ENCODE measurements around the gene DENND1A. TPM values are rescaled to one million over a fixed set of nuclear protein-coding genes. Genes with fewer than 3 reads are reported as not detected.
"Not testable (repeated sequence)": the region's sequence is repeated elsewhere in the genome, so short reads cannot be mapped to it uniquely, and the experiment has no call there.

Gene DENND1A
- total RNA-seq, 2 donors from 2014 or later: 22.8 to 24.4 TPM

GRCh38 chr9:123753016-123753415 is 176.9 kb downstream of the DENND1A start:
- no peak for DNase-seq (ENCODE audit: low spot score)
- intact Hi-C loops (cut with DNase I): no loop called here

- DNase-seq (ENCODE audit: low spot score): no peak
- intact Hi-C loops (cut with DNase I): no loop called here
Observed at GRCh38 chr9:123749580-123750202, 180.2 kb downstream of the DENND1A start.

DNA sequence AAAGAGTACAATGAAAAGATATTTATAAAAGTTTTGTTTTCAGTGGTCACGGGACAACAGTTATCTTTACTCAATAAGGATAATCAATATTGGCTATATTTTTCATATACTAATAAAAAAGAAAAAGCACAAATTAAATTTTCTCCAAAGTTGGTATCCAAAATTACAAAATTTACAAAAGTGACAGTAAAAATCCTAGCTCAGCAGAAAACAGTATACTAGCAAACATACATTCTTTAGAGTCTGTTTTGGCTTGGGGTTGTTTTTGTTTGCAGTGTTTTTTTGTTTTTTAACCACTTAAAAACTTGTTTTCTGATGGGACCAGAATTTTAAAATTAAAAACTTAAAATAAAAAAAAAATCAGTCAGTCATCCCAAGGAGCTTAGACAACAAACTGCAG is 183.2 kb downstream of the DENND1A start:
- no peak for DNase-seq (ENCODE audit: low spot score)
- intact Hi-C loops (cut with DNase I): no loop called here

DNA sequence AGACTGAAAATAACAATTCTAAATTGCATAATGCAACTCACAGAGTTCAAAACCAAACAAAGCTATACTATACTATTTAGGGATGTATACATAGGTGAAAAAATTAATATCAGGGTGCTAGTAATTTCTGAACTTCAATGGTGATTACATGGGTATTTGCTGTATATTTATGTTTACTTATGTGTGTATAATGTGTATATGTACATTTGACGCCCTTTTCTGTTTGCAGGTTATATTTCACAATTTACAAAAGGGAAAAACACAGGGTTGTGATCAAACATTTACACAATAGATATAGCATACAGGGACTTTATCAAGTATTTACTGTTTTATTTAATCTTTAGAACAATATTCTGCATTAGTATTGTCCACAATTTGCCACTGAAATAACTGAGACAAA is 184.0 kb downstream of the DENND1A start:
- no peak for DNase-seq (ENCODE audit: low spot score)
- intact Hi-C loops (cut with DNase I): no loop called here

- intact Hi-C loops (cut with DNase I): no loop called here
Observed at GRCh38 chr9:123745451-123745850, 184.5 kb downstream of the DENND1A start.

DNA sequence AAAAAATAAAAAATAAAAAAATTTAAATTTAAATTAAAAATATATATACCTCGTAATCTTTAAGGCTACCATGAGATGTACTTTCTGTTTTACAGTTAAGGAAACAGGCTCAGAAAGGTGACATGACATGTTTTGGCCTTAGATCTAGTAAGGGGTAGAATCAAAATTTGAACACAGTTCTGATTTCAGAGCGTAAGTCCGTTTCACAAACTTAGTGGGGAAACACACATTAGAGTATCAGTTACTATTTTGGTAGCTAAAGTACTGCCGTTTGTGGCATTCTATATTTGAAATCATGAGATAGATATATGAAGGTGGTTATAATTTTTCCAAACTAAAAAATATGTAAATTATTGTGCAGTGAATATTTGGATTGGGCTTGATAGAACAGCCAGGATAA is 186.2 kb downstream of the DENND1A start:
- intact Hi-C loops (cut with DNase I): no loop called here
- DNase-seq (ENCODE audit: low spot score): no peak

More at GRCh38 chr9:123745451-123745850, 184.5 kb downstream of the DENND1A start:
- no peak for DNase-seq (ENCODE audit: low spot score)

- intact Hi-C loops (cut with DNase I): no loop called here
- no peak for DNase-seq (ENCODE audit: low spot score)
Observed at GRCh38 chr9:123742009-123742767, 187.7 kb downstream of the DENND1A start.

GRCh38 chr9:123741214-123741613 is 188.7 kb downstream of the DENND1A start:
- intact Hi-C loops (cut with DNase I): no loop called here
- no peak for DNase-seq (ENCODE audit: low spot score)

- intact Hi-C loops (cut with DNase I): no loop called here
- no peak for DNase-seq (ENCODE audit: low spot score)
Observed at GRCh38 chr9:123739902-123740301, 190.0 kb downstream of the DENND1A start.

GRCh38 chr9:123739387-123739786 is 190.5 kb downstream of the DENND1A start:
- no peak for DNase-seq (ENCODE audit: low spot score)
- intact Hi-C loops (cut with DNase I): no loop called here

GRCh38 chr9:123738648-123739047 is 191.3 kb downstream of the DENND1A start:
- intact Hi-C loops (cut with DNase I): no loop called here

GRCh38 chr9:123735376-123735775 is 194.6 kb downstream of the DENND1A start:
- intact Hi-C loops (cut with DNase I): no loop called here
- no peak for DNase-seq (ENCODE audit: low spot score)

More at GRCh38 chr9:123738648-123739047, 191.3 kb downstream of the DENND1A start:
- no peak for DNase-seq (ENCODE audit: low spot score)

- DNase-seq (ENCODE audit: low spot score); intact Hi-C loops (cut with DNase I): not testable (repeated sequence)
Observed at GRCh38 chr9:123728571-123728970, 201.4 kb downstream of the DENND1A start.

DNA sequence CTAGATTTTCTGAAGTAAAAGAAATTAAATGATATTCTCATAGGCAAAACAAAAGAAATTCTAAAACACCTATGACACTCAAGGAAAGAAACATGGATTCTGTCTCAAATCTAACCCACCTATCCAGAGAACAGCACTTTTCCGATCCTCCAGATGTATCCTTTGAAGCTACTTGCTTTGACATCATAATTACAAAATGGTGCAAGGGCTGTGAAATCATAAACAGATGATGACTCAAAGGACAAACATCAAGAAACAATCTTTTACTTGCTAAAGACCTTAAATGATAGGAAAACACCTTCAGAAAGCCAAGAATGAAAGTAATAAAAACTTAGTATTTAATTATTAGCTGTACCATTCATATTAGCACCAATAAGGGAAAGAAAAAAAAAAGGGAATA is 202.6 kb downstream of the DENND1A start:
- intact Hi-C loops (cut with DNase I): no loop called here
- DNase-seq (ENCODE audit: low spot score): no peak

GRCh38 chr9:123725389-123725788 is 204.5 kb downstream of the DENND1A start:
- intact Hi-C loops (cut with DNase I): no loop called here
- DNase-seq (ENCODE audit: low spot score): no peak

DNA sequence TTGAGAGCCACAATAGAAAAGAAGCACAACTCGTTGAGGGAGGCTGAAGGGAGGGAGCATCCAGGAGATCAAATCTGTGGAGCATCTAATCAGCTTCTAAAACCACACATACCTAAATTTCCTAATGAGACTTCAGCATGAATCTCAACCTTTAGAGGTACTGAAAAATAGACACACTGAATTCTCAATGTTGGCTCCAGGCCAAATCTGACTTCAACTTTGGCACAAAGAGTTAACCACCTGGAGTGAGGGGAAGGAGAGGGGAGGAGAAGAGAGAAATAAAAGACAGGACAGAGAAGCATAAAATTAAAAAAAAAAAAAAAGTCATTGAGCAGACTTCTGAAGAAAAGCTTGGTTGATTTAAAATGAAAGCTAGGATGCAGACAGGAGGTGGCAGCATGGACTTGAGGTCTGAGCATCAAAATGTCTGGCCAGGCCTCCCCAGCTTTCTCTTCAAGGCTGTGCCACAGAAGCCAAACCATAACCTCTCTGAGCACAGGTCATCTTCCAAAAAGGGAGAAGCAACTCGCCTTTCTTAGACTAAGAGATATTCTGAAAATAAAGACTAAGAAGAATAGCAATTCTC is 205.6 kb downstream of the DENND1A start:
- DNase-seq (ENCODE audit: low spot score): no peak
- intact Hi-C loops (cut with DNase I): loop anchor here in 1 of 2 donors (1.0 kb wide), 1 partner anchor 30 kb away; no protein-coding TSS in a partner anchor

DNA sequence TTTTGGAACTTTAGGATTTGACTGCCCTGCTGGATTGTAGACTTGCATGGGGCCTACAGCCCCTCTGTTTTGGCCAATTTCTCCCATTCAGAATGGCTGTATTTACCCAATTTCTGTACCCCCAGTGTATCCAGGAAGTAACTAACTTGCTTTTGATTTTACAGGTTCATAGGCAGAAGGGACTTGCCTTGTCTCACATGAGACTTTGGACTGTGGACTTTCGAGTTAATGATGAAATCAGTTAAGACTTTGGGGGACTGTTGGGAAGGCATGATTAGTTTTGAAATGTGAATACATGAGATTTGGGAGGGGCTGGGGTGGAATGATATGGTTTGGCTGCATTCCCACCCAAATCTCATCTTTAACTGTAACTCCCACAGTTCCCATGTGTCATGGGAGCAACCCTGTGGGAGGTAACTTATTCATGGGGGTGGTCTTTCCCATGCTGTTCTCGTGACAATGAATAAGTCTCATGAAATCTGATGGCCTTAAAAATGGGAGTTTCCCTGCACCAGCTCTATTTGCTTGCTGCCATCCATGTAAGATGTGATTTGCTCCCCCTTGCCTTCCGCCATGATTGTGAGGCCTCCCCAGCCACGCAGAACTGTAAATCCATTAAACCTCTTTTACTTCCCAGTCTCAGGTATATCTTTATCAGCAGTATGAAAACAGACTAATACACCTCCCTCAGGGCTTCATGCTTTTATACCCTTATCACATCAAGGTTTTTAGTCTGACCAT is 206.6 kb downstream of the DENND1A start:
- intact Hi-C loops (cut with DNase I): no loop called here
- no peak for DNase-seq (ENCODE audit: low spot score)

DNA sequence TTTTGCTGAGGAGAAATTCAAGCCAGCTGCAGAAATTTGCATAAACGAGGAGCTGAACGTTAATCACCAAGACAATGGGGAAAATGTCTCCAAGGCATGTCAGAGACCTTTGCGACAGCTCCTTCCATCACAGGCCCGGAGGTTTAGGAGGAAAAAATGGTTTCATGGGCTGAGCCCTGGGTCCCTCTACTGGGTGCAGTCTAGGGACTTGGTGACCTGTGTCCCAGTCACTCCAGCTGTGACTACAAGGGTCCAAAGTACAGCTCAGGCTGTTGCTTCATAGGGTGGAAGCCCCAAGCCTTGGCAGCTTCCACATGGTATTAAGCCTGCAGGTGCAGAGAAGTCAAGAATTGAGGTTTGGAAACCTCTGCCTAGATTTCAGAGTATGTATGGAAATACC is 207.5 kb downstream of the DENND1A start:
- DNase-seq (ENCODE audit: low spot score): no peak
- intact Hi-C loops (cut with DNase I): no loop called here

DNA sequence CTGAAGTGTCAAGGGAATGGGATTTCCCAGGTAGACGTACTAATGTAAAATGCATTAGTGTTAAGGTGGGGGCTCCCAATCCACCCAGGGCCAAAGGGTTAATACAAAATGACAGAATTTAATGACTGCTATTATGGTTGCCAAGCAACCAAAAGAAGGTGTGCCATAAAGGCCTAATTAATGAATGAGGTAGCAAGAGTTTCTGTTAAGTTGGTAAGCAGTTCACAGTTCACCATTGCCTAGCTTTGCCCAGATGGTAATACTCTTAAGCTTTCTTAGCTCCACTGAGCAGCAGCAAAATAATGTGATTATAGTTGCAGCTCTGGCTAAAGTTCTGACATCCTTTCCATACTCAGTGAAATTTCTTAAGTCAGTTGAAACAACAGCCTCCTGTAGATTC is 211.7 kb downstream of the DENND1A start:
- intact Hi-C loops (cut with DNase I): no loop called here
- DNase-seq (ENCODE audit: low spot score): no peak

Measured in posterior vena cava (tissue), 2 donors.